Stomach (tissue), 9 donors: Measurements from ENCODE around the gene MMEL1. TPM values are rescaled to one million over a fixed set of nuclear protein-coding genes. Genes with fewer than 3 reads are reported as not detected.

Source experiments
- DNase-seq, 2 donors: peaks; one replicate each; pipeline versions ENCODE4 v3.0.0 to v3.0.0-alpha.2; 2013 to 2019
- H3K27ac ChIP-seq, 5 donors: fragments of 200-600 bp in 4 of 5; sonication (generic) in 4 of 5; one replicate each; pipeline ENCODE4 v1.5.1; 2013 to 2019; ENCODE audit warnings: mild to moderate bottlenecking in 1 of 5, moderate library complexity in 1 of 5
- H3K27me3 ChIP-seq, 3 donors: fragments of 200-600 bp; sonication (generic); one replicate each; pipeline ENCODE4 v1.5.1; 2017 to 2019; ENCODE audit warnings: mixed run types in 1 of 3
- H3K36me3 ChIP-seq, 4 donors: fragments of 200-600 bp; sonication (generic); 1 replicate in 3 of 4; 2 replicates in 1 of 4; pipeline ENCODE4 v1.5.1; 2016 to 2019
- H3K4me1 ChIP-seq, 4 donors: fragments of 200-600 bp; sonication (generic); one replicate each; pipeline ENCODE4 v1.5.1; 2016 to 2019
- H3K4me3 ChIP-seq, 4 donors: fragments of 200-600 bp; sonication (generic) in 3 of 4; one replicate each; pipeline ENCODE4 v1.5.1; 2016 to 2019; ENCODE audit warnings: mild to moderate bottlenecking in 1 of 4
- H3K9me3 ChIP-seq, 4 donors: fragments of 200-600 bp; sonication (generic); one replicate each; pipeline ENCODE4 v1.5.1; 2016 to 2019
- EP300 ChIP-seq: sonication (generic); formaldehyde crosslinking; IDR thresholded peaks from one replicate; pipeline ENCODE4 v1.6.1; 2017; ENCODE audit warnings: antibody characterized with exemption
- POLR2A ChIP-seq, 4 donors: fragments of 450-650 bp; IDR thresholded peaks; one replicate each; pipeline ENCODE4 v1.6.1; 2016; ENCODE audit warnings: antibody characterized with exemption in 4 of 4, control low read depth in 2 of 4, mild to moderate bottlenecking in 1 of 4, moderate library complexity in 1 of 4
- POLR2AphosphoS5 ChIP-seq, 3 donors: sonication (generic); formaldehyde crosslinking; IDR thresholded peaks; one replicate each; pipeline ENCODE4 v1.6.1; 2016; ENCODE audit warnings: antibody characterized with exemption in 3 of 3
- WGBS, 5 donors: extraction: QIAGEN DNeasy Blood & Tissue Kit in 3 of 5; methylation state at CpG; one replicate each; pipeline versions ENCODE4 v1.1.5 to v1.1.7; 2013 to 2018; 5-methylcytosine and 5-hydroxymethylcytosine counted together
- intact Hi-C: fragments of 100-400 bp; cut with DNase I; formaldehyde crosslinking; loops from one replicate; pipeline ENCODE4 v1.15.1; 2023; ENCODE audit warnings: low total_unique reads
- polyA plus RNA-seq, 3 donors: library from polyadenylated mRNA; stranded (reverse); fragments of 200-250 nt; gene quantifications; one replicate each; pipeline ENCODE4 v1.2.3, GENCODE V29; 2013
- total RNA-seq, 5 donors: library from RNA; depleted of rRNA; stranded (reverse); fragments of >200 nt; gene quantifications; one replicate each; pipeline versions ENCODE4 v1.1.0 to v1.2.3, GENCODE V29; 2014 to 2016
- TF ChIP-seq, protein P1 (sequence below), 7 experiments: fragments of 450-650 bp in 4 of 7; fragments of 200-600 bp in 3 of 7; sonication (generic) in 3 of 7; IDR thresholded peaks; one replicate each; pipeline ENCODE4 v1.5.1; 2016 to 2019; ENCODE audit warnings: antibody characterized with exemption in 7 of 7, control low read depth in 2 of 7, mild to moderate bottlenecking in 1 of 7
- donor health status: healthy with polysubstance abuse.
- donor health status: Bipolar disorder and iron deficiency.
- donor health status: healthy.

Gene MMEL1
- total and polyA plus RNA-seq, 8 donors, result 1.3 to 190 (median 23.6) TPM

DNA sequence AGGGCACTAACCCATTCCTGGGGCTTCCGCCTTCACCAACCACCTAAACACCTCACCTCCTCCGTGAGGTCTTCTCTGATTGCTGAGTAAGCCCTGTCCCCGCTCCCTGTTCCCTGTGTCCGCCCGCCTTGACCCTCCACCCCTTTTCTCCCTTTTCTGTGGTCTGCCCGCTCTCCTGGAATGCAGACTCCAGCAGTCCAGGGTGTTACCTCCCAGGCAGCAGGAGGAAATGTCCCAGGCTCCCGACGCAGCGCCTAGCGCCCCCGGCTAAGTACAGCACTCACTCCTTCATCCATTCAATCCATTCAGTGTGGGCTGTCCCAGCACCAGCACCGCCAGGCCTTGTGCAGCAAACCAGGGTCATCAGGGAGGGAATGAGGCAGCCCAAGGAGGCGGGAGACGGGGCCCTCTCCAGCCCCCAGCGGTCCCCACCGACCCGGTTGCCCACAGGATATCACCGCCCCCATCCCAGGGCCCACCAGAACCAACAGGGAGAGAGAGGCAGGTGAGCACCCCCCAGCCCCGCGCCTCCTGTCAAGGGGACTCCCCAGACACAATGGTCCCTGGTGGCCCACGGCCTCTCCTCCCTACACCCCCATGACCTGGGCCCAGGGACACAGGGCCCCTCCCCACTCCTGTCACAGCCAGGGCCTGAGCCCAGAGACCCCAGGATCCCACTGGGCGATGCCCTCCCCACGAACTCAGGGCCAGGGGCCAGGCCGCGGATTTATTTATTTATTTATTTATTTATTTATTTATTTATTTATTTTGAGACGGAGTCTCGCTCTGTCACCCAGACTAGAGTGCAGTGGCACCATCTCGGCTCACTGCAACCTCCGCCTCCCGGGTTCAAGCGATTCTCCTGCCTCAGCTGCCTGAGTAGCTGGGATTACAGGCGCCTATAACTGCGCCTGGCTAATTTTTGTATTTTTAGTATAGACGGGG lies 66.4 kb downstream of the MMEL1 start:
- 60 to 71% (median 66%) methylated on average over 26 to 34 of the region's 34 CpGs for WGBS, 5 donors
- H3K4me3 ChIP-seq, result no peak overlapping the region
- peaks cover 0 to 29% (median 0%) of the 10 kb centered on the region in 3 donors for H3K27me3 ChIP-seq
- TF ChIP-seq, protein P1, sequence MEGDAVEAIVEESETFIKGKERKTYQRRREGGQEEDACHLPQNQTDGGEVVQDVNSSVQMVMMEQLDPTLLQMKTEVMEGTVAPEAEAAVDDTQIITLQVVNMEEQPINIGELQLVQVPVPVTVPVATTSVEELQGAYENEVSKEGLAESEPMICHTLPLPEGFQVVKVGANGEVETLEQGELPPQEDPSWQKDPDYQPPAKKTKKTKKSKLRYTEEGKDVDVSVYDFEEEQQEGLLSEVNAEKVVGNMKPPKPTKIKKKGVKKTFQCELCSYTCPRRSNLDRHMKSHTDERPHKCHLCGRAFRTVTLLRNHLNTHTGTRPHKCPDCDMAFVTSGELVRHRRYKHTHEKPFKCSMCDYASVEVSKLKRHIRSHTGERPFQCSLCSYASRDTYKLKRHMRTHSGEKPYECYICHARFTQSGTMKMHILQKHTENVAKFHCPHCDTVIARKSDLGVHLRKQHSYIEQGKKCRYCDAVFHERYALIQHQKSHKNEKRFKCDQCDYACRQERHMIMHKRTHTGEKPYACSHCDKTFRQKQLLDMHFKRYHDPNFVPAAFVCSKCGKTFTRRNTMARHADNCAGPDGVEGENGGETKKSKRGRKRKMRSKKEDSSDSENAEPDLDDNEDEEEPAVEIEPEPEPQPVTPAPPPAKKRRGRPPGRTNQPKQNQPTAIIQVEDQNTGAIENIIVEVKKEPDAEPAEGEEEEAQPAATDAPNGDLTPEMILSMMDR (IDR thresholded peaks at IDR 0.05), result no peak
- TF ChIP-seq POLR2A (IDR thresholded peaks at IDR 0.05) (no peak), EP300 (no peak), POLR2AphosphoS5 (IDR thresholded peaks at IDR 0.05) (no peak)
- no peak overlapping the region for H3K27ac ChIP-seq
- H3K9me3 ChIP-seq, result no peaks in the 10 kb centered on the region
- H3K4me1 ChIP-seq, result peaks cover 5 to 9% (median 7%) of the 10 kb centered on the region in 4 donors
- intact Hi-C loops, result no loop called here
- peak in 1 of 2 donors; percentile 68 for DNase-seq
- peaks cover 9 to 28% (median 26%) of the 10 kb centered on the region in 4 donors for H3K36me3 ChIP-seq

DNA sequence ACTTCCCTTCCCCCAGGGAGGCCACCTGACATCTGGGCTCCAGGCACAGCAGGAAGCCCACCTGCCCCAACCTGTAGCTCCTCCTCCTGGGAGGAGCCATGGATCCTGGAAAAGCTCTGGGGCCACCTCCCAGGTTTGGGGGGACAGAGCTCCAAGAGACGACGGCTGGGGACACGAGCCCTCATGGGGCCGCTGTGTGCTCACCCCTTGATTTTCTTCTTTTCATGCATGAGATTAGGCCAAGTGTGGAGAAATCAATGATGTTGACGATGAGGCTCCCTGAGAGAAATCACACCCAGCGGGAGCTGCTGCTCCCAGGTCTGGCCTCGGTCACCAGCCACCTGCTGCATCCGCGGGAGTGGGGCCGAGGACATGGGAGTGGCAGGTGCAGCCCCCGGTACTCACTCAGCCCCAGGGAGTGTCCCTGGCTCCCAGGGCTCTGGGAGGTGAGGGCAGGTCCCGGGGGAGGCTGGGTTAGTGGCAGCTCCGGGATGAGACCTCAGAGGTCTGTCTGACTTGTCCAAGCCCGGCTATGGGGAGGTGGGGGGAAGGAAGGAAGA lies 67.9 kb downstream of the MMEL1 start:
- peak in 1 of 2 donors; percentile 58 for DNase-seq
- TF ChIP-seq POLR2AphosphoS5 (IDR thresholded peaks at IDR 0.05), result no peak
- TF ChIP-seq POLR2A (IDR thresholded peaks at IDR 0.05), result no peak
- no peak for TF ChIP-seq EP300
- peaks cover 20 to 43% (median 41%) of the 10 kb centered on the region in 4 donors for H3K36me3 ChIP-seq
- 24 to 48% (median 38%) methylated on average over 13 to 14 of the region's 14 CpGs for WGBS, 5 donors
- no peaks in the 10 kb centered on the region for H3K9me3 ChIP-seq
- peaks cover 0 to 29% (median 0%) of the 10 kb centered on the region in 3 donors for H3K27me3 ChIP-seq
- H3K4me3 ChIP-seq, result no peak overlapping the region
- no peak overlapping the region for H3K27ac ChIP-seq
- intact Hi-C loops, result no loop called here
- H3K4me1 ChIP-seq, result peaks cover 5 to 14% (median 11%) of the 10 kb centered on the region in 4 donors

DNA sequence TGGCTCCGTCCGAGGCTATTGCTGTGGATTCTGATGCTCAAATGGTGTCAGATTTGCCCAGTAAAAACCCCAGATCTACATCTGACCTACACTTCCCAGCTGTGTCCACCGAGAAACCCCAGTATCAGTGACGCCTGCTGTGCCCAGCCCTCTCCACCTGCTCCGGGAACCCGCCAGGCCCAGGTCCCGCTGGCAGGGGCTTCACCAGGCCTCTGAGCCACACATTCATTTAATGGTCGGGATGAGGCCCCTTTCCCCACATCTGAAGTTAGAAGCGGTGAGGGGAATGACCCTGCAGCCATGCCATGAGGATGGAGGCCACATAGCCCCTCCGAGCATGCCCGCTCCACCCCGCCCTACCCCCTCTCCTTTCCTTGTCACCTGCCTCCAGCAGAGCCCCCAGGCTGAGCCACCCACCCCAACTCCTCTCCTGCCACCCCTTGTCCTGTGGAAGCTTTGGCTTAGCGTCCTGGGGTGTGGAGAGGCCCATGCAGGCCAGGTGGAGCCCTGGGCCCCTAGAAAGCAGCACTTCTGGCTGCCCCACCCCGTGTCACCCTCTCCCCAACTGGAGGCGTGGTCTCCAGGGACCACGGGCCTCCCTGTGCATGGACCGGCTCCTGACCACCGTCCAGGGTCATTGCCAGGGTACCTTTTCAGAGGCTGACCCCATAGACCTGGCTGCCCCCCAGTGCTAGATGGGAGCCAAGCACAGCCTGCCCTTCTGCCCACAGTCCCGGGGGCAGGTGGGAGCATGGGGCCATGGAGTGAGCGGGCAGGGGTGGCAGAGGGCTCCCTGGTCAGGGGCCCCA lies 68.6 kb downstream of the MMEL1 start:
- H3K27ac ChIP-seq, result no peak overlapping the region
- no peaks in the 10 kb centered on the region for H3K9me3 ChIP-seq
- TF ChIP-seq EP300 (no peak), POLR2AphosphoS5 (IDR thresholded peaks at IDR 0.05) (no peak), POLR2A (IDR thresholded peaks at IDR 0.05) (no peak)
- TF ChIP-seq, protein P1 (IDR thresholded peaks at IDR 0.05), result no peak
- no peak overlapping the region for H3K4me3 ChIP-seq
- intact Hi-C loops, result no loop called here
- peaks cover 10 to 20% (median 17%) of the 10 kb centered on the region in 4 donors for H3K4me1 ChIP-seq
- DNase-seq, result no peak
- H3K27me3 ChIP-seq, result peaks cover 0 to 27% (median 0%) of the 10 kb centered on the region in 3 donors
- peaks cover 23 to 50% (median 47%) of the 10 kb centered on the region in 4 donors for H3K36me3 ChIP-seq
- 68 to 84% (median 71%) methylated on average over 17 to 20 of the region's 20 CpGs for WGBS, 5 donors

DNA sequence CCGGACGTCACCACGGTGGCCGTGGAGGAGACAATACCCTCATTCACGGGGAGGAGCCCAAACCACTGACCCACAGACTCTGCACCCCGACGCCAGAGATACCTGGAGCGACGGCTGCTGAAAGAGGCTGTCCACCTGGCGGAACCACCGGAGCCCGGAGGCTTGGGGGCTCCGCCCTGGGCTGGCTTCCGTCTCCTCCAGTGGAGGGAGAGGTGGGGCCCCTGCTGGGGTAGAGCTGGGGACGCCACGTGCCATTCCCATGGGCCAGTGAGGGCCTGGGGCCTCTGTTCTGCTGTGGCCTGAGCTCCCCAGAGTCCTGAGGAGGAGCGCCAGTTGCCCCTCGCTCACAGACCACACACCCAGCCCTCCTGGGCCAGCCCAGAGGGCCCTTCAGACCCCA lies 69.6 kb downstream of the MMEL1 start:
- H3K9me3 ChIP-seq, result no peaks in the 10 kb centered on the region
- H3K36me3 ChIP-seq, result peaks cover 31 to 60% (median 58%) of the 10 kb centered on the region in 4 donors
- peaks cover 13 to 30% (median 27%) of the 10 kb centered on the region in 4 donors for H3K4me1 ChIP-seq
- intact Hi-C loops, result no loop called here
- TF ChIP-seq, protein P1 (IDR thresholded peaks at IDR 0.05), result no peak
- TF ChIP-seq POLR2AphosphoS5 (IDR thresholded peaks at IDR 0.05), result no peak
- peak in 1 of 2 donors; percentile 69 for DNase-seq
- no peak overlapping the region for H3K27ac ChIP-seq
- WGBS, 5 donors, result 74 to 83% (median 79%) methylated on average over 13 to 18 of the region's 18 CpGs
- no peak overlapping the region for H3K4me3 ChIP-seq
- peaks cover 0 to 22% (median 0%) of the 10 kb centered on the region in 3 donors for H3K27me3 ChIP-seq
